GOT3 (cell line): Measurements from ENCODE around the gene RORC.

Source experiments
- DNase-seq: peaks from one replicate; lab custom pipeline; 2025; ENCODE audit warnings: mixed read lengths; lab: John Stamatoyannopoulos, UW

Gene RORC

GRCh38 chr1:151825751-151826660 is 5.6 kb downstream of the RORC start:
- DNase-seq = no peak

- DNase-seq = no peak
Measured at GRCh38 chr1:151825204-151825603, 6.4 kb downstream of the RORC start.

GRCh38 chr1:151823175-151823574 is 8.4 kb downstream of the RORC start:
- no peak for DNase-seq

DNA sequence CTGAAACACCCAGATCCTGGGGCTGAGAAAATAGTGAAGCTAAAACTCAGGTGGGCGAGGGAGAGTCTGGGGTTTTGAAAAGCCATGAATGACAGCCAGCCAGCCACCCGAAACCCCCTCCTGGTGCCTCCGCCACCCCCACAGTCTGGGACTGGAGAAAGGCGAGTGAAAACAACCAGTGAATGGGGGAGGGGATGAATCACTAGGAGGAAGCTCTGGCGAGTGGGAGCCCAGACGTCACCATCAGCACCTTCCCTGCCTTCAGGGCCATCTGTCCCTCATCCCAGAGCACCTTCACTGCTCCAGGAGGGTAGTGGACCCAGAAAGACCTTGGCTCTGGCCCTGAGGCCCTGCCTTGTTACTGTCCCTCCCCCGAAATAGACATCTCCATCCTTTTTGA is 9.2 kb downstream of the RORC start:
- no peak for DNase-seq

DNA sequence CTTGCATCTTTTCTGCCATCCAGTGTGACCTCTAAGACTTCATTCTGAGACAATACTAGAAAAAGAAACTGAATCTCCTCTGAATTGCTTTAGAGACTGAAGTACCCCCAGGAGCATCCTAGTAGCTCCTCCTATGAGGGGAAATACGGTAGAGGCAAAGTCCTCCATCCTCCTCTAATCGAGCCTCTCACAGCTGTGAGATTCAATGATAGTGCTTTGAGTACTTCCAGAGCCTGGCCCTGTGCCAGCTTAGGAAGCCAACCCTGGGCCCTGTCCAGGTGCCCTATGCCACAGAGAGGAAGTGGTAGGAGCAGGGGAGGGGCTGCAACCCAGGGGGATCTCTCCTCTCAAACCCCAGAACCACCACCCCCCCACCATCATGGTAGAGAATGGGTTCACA is 10.7 kb downstream of the RORC start:
- DNase-seq = no peak

DNA sequence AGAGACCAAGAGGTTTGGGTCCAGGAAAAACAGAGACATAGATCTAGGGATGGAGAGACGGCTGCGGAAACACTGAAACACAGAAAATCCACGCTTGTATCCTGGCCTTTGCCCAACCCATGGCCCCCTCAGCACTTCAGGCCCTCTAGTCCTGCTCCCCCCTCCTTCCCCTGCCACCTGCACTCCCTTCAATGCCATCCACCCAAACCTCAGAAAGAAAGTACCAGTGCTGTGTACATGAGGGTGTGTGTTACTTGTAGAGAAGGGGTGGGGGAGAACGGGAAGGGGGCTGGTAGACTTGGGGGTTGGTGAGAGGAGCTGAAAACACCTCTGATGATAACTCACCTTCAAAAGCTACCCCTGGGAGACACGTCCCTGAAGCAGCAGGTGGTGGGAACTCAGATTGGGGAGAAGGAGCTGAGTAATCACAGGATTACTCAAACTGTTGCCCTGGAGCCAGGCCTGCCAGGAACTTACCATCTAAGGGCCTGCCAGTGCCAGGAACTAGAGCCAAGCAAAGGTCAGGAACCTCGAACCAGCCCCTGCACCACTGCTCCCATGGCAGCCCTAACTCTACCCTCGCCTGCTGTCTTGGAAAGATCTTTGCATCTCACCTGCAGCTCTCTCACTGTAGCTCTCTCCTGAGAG is 11.5 kb downstream of the RORC start:
- no peak for DNase-seq

DNA sequence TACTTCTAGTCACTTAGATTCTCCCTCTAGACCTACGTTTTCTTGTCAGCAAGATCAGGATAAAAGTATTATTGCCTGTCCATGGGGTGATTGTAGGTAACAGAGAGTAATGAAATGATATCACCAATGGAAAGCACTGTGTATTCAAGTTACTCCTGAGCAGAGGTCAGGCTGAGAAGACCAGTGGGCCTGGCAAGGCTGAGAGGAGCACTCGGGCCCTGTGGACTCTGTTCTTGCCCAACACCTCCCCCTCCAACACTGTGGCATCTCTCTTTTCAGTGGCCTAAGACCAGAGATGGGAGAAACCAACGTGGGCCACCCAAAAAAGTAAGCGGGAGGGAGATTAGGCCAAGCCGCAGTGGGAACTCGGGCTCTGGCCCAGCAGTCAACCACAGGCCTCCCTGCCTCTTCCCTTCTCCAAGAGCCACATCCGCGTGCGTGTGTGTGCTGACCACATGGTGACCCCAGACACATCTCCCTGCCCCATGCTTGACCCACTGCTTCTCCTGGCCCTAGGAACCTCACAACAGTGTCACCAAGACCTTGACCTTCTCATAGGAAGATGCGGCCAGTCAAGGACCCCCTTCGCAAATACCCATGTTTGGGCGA is 12.3 kb downstream of the RORC start:
- no peak for DNase-seq

DNA sequence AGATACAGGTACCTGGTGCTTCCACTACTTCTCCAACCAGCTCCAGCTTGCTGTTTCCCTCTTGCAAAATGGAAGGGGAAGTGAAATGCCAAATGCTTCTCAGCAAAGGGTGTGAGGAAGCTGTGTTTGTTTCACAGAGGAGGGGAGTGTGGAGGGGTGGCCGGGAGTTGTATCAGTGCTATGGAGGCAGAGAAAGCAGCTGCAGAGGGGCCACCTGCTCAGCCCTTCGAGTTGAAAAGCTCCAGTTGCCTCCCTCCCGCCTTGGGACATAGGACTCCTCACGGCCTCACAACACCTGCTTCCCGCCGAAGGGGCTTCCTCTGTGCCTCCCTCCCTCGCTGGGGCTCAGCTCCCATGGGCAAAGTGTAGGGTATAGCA is 14.3 kb downstream of the RORC start:
- no peak for DNase-seq

DNA sequence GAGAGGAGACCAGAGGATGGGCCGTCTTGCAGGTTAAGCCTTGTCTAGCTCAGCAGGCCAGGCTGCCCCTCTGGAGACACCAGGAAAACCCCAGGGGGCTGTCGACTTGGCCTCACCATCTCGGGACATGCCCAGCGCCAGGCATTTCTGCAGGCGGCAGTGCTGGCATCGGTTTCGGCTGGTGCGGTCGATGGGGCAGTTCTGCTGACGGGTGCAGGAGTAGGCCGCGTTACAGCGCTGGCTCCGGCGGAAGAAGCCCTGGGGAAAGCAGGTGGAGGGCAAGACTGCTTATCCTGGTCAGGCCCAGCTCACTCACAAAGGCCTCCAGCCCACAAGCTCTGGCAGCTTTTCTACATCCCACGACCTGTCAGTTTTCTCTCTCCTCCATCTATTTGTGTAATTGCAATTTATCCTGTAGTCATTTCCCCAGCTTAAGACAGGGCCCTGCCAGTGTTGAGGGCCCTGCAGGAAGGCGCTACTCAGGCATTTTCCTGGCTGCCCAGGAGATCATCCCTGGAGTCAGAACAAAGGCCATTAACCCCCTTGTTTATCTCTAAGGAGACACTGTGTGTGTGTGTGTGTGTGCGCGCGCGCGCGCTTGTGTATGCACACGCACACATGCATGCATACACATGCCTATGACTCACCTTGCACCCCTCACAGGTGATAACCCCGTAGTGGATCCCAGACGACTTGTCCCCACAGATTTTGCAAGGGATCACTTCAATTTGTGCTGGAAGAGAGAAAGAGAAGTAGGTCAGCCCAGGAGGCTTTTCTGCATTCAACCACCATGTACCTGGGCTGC is 14.9 kb downstream of the RORC start:
- DNase-seq = no peak

- DNase-seq = no peak
Measured at GRCh38 chr1:151815716-151816327, 15.8 kb downstream of the RORC start.

GRCh38 chr1:151814971-151815545 is 16.5 kb downstream of the RORC start:
- no peak for DNase-seq

DNA sequence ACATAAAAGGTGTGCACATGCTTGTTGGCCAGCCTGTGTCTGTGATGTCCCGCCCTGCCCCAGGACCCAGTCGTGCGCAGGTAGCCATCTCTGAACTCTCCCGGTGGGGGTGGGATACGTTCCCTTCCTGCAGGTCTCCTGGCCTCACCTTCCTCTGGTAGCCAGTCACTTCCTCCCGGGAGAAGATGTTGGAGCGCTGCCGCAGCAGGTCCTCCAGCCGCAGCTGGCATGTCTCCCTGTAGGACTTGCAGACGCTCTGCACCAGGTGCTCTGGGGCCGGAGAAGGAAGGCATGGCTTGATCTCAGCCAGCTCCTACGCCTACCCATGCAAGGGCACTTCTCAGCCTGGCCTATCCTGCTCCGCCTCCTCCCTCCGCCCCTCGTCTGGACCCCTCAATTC is 17.2 kb downstream of the RORC start:
- no peak for DNase-seq

DNA sequence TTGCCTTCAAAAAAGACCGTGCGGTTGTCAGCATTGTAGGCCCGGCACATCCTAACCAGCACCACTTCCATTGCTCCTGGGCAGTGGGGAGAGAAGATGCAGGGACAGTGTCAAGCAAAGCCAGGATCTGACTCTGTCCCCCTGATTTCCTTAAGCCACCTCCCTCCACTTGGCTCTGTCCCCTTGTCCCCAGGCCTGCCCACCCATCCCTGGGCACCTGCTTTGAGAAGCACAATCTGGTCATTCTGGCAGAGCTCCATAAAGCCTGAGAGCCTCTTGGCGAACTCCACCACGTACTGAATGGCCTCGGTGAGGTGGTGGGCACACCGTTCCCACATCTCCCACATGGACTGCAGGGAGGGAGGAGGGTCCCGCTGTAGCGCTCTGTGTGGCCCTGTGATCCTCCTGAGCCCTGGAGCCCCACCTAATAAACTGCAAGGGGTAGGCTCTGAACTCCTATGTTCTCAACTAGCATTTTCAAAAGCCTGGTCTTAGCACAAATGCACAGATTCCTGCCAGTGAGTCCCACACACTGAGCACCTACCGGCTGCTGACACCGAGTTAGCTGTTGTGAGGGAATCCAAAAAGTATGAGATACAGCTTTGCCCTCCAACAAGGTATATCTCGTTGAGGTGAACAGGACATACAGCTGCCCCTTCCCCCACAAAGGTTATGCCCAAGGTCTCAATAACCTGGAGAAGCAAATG is 18.2 kb downstream of the RORC start:
- no peak for DNase-seq

- no peak for DNase-seq
Measured at GRCh38 chr1:151811181-151811580, 20.4 kb downstream of the RORC start.

DNA sequence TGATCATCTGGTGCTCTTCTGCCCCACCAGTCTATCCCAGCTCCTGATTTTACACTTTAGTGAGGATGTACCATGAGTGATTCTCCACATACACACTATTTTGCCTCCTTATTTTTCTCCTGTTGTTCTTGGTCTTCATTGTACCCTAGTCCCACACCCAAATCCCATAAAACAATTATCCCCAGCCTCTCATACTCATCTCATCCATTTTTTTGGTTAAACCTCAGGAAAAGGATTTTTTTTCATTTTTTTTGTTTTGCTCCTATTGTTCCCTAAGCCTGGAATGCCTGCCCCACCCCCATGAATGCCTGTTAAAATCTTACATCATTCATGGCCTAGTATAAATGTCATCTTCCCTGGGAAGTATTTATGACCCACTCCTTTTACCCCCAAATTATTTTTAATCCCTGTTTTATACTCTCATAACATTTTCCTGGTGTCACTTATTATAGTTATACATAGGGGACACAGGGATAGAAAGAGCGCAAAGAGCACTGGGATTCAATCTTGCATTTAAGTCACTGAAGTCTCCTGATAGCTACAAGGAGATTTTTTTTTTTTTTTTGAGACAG is 21.5 kb downstream of the RORC start:
- no peak for DNase-seq

GRCh38 chr1:151809290-151809984 is 22.2 kb downstream of the RORC start:
- DNase-seq = no peak

GRCh38 chr1:151807766-151808165 is 23.8 kb downstream of the RORC start:
- no peak for DNase-seq

- DNase-seq = no peak
Measured at GRCh38 chr1:151807131-151807530, 24.5 kb downstream of the RORC start.

GRCh38 chr1:151806170-151806569 is 25.4 kb downstream of the RORC start:
- DNase-seq = no peak
